ENCODE data around the gene INTS1.

Gene INTS1

GRCh38 chr7:1503816-1504775, at the start of gene INTS1:
TSS of gene INTS1 (minus strand) at chr7:1504389. CDS start at chr7:1503960, 429 bp downstream.
- DNase-seq, result peak; percentile 85

GRCh38 chr7:1553512-1554210, 49.5 kb upstream of the INTS1 start:
- no peak for DNase-seq

- DNase-seq, result no peak
Observed at GRCh38 chr7:1552200-1552599, 48.0 kb upstream of the INTS1 start.

GRCh38 chr7:1550846-1551155, 46.6 kb upstream of the INTS1 start:
- DNase-seq, result no peak

- no peak for DNase-seq
Observed at GRCh38 chr7:1550005-1550845, 46.0 kb upstream of the INTS1 start.

GRCh38 chr7:1549357-1550004, 45.3 kb upstream of the INTS1 start:
- no peak for DNase-seq

GRCh38 chr7:1548944-1549343, 44.8 kb upstream of the INTS1 start:
- no peak for DNase-seq

GRCh38 chr7:1548438-1548831, 44.2 kb upstream of the INTS1 start:
- DNase-seq, result no peak

GRCh38 chr7:1547777-1548437, 43.7 kb upstream of the INTS1 start:
- no peak for DNase-seq

GRCh38 chr7:1546909-1547776, 43.0 kb upstream of the INTS1 start:
- no peak for DNase-seq

GRCh38 chr7:1546274-1546908, 42.2 kb upstream of the INTS1 start:
- no peak for DNase-seq

- no peak for DNase-seq
Observed at GRCh38 chr7:1545417-1546246, 41.4 kb upstream of the INTS1 start.

GRCh38 chr7:1544896-1545416, 40.8 kb upstream of the INTS1 start:
- DNase-seq, result no peak

- no peak for DNase-seq
Observed at GRCh38 chr7:1544178-1544895, 40.1 kb upstream of the INTS1 start.

GRCh38 chr7:1543826-1544177, 39.6 kb upstream of the INTS1 start:
- DNase-seq, result no peak

- no peak for DNase-seq
Observed at GRCh38 chr7:1542841-1543747, 38.9 kb upstream of the INTS1 start.

GRCh38 chr7:1542329-1542728, 38.1 kb upstream of the INTS1 start:
- DNase-seq, result no peak
